ENCODE results near the gene WDFY2.

WDFY2 gene

DNA sequence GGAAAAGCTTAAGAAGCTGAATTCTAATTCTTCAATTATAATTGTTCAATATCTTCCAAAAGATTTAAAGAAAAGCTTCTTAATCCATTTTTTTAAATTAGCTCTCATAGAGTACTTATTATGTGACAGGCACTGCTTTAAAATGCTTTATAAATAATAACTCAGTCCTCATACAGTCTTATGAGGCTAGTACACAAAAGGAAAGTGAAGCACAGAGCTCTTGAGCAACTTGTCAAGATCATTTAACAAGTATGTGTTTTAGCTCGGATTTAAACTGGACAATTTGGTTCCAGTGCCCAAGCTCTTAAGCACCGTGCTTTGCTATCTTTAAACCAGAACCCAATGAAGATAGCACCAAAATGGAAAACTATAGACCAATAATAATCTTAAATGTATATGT is 113.6 kb downstream of the WDFY2 start:
- no peak for DNase-seq
- TF ChIP-seq, protein P1, sequence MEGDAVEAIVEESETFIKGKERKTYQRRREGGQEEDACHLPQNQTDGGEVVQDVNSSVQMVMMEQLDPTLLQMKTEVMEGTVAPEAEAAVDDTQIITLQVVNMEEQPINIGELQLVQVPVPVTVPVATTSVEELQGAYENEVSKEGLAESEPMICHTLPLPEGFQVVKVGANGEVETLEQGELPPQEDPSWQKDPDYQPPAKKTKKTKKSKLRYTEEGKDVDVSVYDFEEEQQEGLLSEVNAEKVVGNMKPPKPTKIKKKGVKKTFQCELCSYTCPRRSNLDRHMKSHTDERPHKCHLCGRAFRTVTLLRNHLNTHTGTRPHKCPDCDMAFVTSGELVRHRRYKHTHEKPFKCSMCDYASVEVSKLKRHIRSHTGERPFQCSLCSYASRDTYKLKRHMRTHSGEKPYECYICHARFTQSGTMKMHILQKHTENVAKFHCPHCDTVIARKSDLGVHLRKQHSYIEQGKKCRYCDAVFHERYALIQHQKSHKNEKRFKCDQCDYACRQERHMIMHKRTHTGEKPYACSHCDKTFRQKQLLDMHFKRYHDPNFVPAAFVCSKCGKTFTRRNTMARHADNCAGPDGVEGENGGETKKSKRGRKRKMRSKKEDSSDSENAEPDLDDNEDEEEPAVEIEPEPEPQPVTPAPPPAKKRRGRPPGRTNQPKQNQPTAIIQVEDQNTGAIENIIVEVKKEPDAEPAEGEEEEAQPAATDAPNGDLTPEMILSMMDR (IDR thresholded peaks at IDR 0.05; ENCODE audit: borderline replicate concordance, extremely low read depth, low read length, poor library complexity, severe bottlenecking) = no peak
- no peak for TF ChIP-seq EZH2 (IDR thresholded peaks at IDR 0.05; ENCODE audit: borderline replicate concordance, low read depth, low read length, severe bottlenecking)
- H3K9ac ChIP-seq (ENCODE audit: low read depth, low read length) = no peak overlapping the region
- no peaks in the 10 kb centered on the region for H3K4me1 ChIP-seq (ENCODE audit: insufficient read depth, low read length)
- no peak overlapping the region for H3K4me3 ChIP-seq (ENCODE audit: low read depth in 1 of 2, low read length in 2 of 2)
- H3K79me2 ChIP-seq (ENCODE audit: insufficient read depth, low read length) = no peaks in the 10 kb centered on the region
- no peak overlapping the region for H3K27ac ChIP-seq (ENCODE audit: low read length)
- H3K36me3 ChIP-seq (ENCODE audit: insufficient read depth, low read length) = no peaks in the 10 kb centered on the region
- no peaks in the 10 kb centered on the region for H3K27me3 ChIP-seq (ENCODE audit: insufficient read depth, low read length, poor library complexity)
- H2AFZ ChIP-seq (ENCODE audit: low read depth, low read length) = no peak overlapping the region
- no peak for ATAC-seq (ENCODE audit: insufficient read depth, low read depth)
- H3K9me3 ChIP-seq (ENCODE audit: insufficient read depth, low read length, severe bottlenecking) = no peaks in the 10 kb centered on the region
- H3K4me2 ChIP-seq (ENCODE audit: insufficient read depth, low read length) = no peak overlapping the region
- H4K20me1 ChIP-seq (ENCODE audit: insufficient read depth, low read length) = no peaks in the 10 kb centered on the region

DNA sequence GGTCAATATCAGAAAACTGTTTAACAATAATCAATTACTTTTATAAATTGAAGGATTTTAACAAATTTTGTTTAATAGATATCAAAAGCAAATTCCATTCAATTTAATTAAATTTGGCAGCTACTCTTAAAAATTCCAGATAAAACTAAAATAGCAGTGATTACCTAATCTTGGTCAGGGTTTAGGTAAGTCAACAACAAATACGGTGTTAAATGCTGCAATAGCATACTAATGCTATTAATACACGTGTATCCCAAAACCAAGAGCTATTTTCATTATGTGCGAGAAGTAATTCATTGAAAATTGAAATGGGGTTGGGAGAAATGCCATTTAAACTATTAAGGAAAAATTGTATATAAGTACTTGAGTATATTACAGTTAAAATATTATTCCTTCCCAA is 114.1 kb downstream of the WDFY2 start:
- TF ChIP-seq, protein P1 (IDR thresholded peaks at IDR 0.05; ENCODE audit: borderline replicate concordance, extremely low read depth, low read length, poor library complexity, severe bottlenecking) = no peak
- no peak for TF ChIP-seq EZH2 (IDR thresholded peaks at IDR 0.05; ENCODE audit: borderline replicate concordance, low read depth, low read length, severe bottlenecking)
- DNase-seq (no peak), ATAC-seq (ENCODE audit: insufficient read depth, low read depth) (no peak)
- H3K9ac ChIP-seq (ENCODE audit: low read depth, low read length) = no peak overlapping the region
- no peaks in the 10 kb centered on the region for H3K27me3 ChIP-seq (ENCODE audit: insufficient read depth, low read length, poor library complexity)
- H3K36me3 ChIP-seq (ENCODE audit: insufficient read depth, low read length) = no peaks in the 10 kb centered on the region
- no peak overlapping the region for H3K27ac ChIP-seq (ENCODE audit: low read length)
- no peak overlapping the region for H3K4me3 ChIP-seq (ENCODE audit: low read depth in 1 of 2, low read length in 2 of 2)
- no peaks in the 10 kb centered on the region for H3K79me2 ChIP-seq (ENCODE audit: insufficient read depth, low read length)
- no peaks in the 10 kb centered on the region for H3K9me3 ChIP-seq (ENCODE audit: insufficient read depth, low read length, severe bottlenecking)
- no peak overlapping the region for H3K4me2 ChIP-seq (ENCODE audit: insufficient read depth, low read length)
- no peaks in the 10 kb centered on the region for H4K20me1 ChIP-seq (ENCODE audit: insufficient read depth, low read length)
- no peak overlapping the region for H2AFZ ChIP-seq (ENCODE audit: low read depth, low read length)
- H3K4me1 ChIP-seq (ENCODE audit: insufficient read depth, low read length) = no peaks in the 10 kb centered on the region

DNA sequence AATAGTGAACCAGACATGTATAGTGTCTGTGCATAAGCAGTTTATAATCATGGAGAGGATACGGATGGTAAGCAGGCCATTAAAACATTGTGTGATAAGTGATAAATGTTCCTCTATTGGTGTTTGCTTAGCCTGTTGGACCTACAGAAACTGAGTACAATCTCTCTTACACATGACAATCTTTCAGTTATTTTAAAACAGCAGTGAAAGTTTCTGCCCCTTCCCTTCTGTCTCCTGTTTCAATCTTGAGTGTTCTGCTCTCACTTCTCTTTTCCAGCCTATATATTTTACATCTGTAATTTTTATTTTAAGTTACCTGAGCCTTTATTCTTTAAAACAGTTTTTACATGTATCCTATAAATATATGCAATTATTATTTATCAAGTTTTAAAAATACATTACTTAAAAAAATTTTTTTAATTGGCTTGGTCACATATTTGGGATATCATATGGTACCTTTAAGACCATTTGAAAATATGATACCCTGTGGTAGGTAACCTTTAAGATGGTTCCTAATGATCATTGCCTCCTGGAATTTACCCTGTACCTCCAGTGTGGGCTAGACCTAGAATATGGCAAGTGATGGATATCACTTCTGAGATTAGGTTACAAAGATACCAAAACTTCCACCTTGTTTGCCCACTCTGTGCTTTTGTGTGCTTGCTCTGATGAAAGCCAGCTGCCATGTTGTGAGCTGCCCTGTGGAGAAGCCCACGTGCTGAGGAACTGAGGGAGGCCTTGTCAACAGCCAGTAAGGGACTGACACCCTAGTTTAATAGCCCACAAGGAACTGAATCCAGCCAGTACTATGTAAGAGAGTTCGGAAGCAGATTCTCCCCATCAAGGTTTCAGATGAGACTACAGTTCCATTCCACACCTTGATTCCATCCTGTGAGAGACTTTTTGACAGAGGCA is 120.4 kb downstream of the WDFY2 start:
- Histone ChIP-seq H3K27ac (ENCODE audit: low read length) (no peak overlapping the region), H3K9ac (ENCODE audit: low read depth, low read length) (no peak overlapping the region), H3K4me2 (ENCODE audit: insufficient read depth, low read length) (no peak overlapping the region)

More for the DNA sequence above, 120.4 kb downstream of the WDFY2 start:
- no peak for ATAC-seq (ENCODE audit: insufficient read depth, low read depth)
- Histone ChIP-seq H3K27me3 (ENCODE audit: insufficient read depth, low read length, poor library complexity) (no peaks in the 10 kb centered on the region), H2AFZ (ENCODE audit: low read depth, low read length) (no peak overlapping the region), H4K20me1 (ENCODE audit: insufficient read depth, low read length) (no peaks in the 10 kb centered on the region), H3K4me3 (ENCODE audit: low read depth in 1 of 2, low read length in 2 of 2) (no peak overlapping the region), H3K36me3 (ENCODE audit: insufficient read depth, low read length) (no peaks in the 10 kb centered on the region), H3K79me2 (ENCODE audit: insufficient read depth, low read length) (no peaks in the 10 kb centered on the region), H3K4me1 (ENCODE audit: insufficient read depth, low read length) (no peaks in the 10 kb centered on the region), H3K9me3 (ENCODE audit: insufficient read depth, low read length, severe bottlenecking) (no peaks in the 10 kb centered on the region)
- no peak for DNase-seq
- TF ChIP-seq, protein P1 (IDR thresholded peaks at IDR 0.05; ENCODE audit: borderline replicate concordance, extremely low read depth, low read length, poor library complexity, severe bottlenecking) = no peak
- TF ChIP-seq EZH2 (IDR thresholded peaks at IDR 0.05; ENCODE audit: borderline replicate concordance, low read depth, low read length, severe bottlenecking) = no peak
